Pancreas (tissue), 10 donors: ENCODE results near the gene OR51I1. TPM values are rescaled to one million over a fixed set of nuclear protein-coding genes. Genes with fewer than 3 reads are reported as not detected.

ENCODE experiments used
- ATAC-seq, 4 donors: fragments of 200-7000 bp; cut with Tn5 transposase; one replicate each; pipeline versions ENCODE4 v1.8.0 to v1.9.1; 2020; ENCODE audit warnings: mild to moderate bottlenecking in 4 of 4, moderate library complexity in 4 of 4
- DNase-seq, 6 donors: peaks; one replicate each; pipeline ENCODE4 v3.0.0-alpha.2; 2020
- FAIRE-seq: peaks from 2 replicates; lab custom pipeline; 2012; peaks lifted over from hg19 to GRCh38; lab: Jason Lieb, UNC
- H3K27ac ChIP-seq, 4 donors: fragments of 200-600 bp; sonication (generic); 1 replicate in 3 of 4; 2 replicates in 1 of 4; pipeline versions ENCODE4 v1.5.0 to v1.8.0; 2020
- H3K27me3 ChIP-seq, 4 donors: fragments of 200-600 bp; one replicate each; pipeline ENCODE4 v1.8.0; 2021
- H3K36me3 ChIP-seq, 3 donors: fragments of 200-600 bp; sonication (generic) in 1 of 3; one replicate each; pipeline versions ENCODE4 v1.5.0 to v1.8.0; 2020 to 2021
- H3K4me1 ChIP-seq, 3 donors: fragments of 200-600 bp; one replicate each; pipeline ENCODE4 v1.8.0; 2021
- H3K4me3 ChIP-seq, 4 donors: fragments of 200-600 bp; sonication (generic) in 2 of 4; one replicate each; pipeline versions ENCODE4 v1.5.0 to v1.8.0; 2020 to 2021
- H3K9me3 ChIP-seq, 4 donors: fragments of 200-600 bp; one replicate each; pipeline ENCODE4 v1.8.0; 2021
- whole genome bisulfite sequencing, 2 donors: extraction: QIAGEN DNeasy Blood & Tissue Kit; methylation state at CpG; one replicate each; pipeline ENCODE4 v1.1.7; 2013; 5-methylcytosine and 5-hydroxymethylcytosine counted together
- intact Hi-C, 3 donors: fragments of 100-400 bp; cut with DNase I; formaldehyde crosslinking; loops; one replicate each; pipeline versions ENCODE4 v1.11.1 to v1.14.2; 2022
- polyA plus RNA-seq, 2 donors: library from polyadenylated mRNA; stranded (reverse); fragments of 200-250 nt; gene quantifications; one replicate each; pipeline ENCODE4 v1.2.3, GENCODE V29; 2013
- total RNA-seq, 6 donors: library from RNA; stranded (reverse); fragmentation: NEBNext Ultra II Directional in 4 of 6; extraction: Animal tissue kit (Norgen Biotek cat#: 25700) in 4 of 6; gene quantifications; one replicate each; pipeline versions ENCODE4 v1.2.1 to v1.2.4, GENCODE V29; 2021 to 2023
- TF ChIP-seq, protein P1 (sequence below), 4 donors: fragments of 200-600 bp; sonication (generic) in 3 of 4; IDR thresholded peaks; one replicate each; pipeline versions ENCODE4 v1.5.0 to v1.8.0; 2021; ENCODE audit warnings: antibody characterized with exemption in 4 of 4
- donor health status: healthy with polysubstance abuse.
- donor health status: DM: no; HTN: no; CAD: no; lungs with moderate emphysema.
- donor health status: DM: no; HTN: no; CAD: no.
- donor health status: control.
- donor health status: control.
- donor health status: Bipolar disorder and iron deficiency.
- donor health status: DM: yes; HTN: yes; CAD: no.
- donor health status: DM: no; HTN: no; CAD: no.
- donor health status: DM: no; HTN: no; CAD: no.
- donor health status: DM: yes; HTN: yes; CAD: no.

The OR51I1 gene
- total and polyA plus RNA-seq, 8 donors, result 0.28 TPM; not detected in 7

GRCh38 chr11:5486003-5486402 lies 44.7 kb upstream of the OR51I1 start:
- no peak overlapping the region for H3K27ac ChIP-seq
- no peak overlapping the region for H3K4me3 ChIP-seq
- no peaks in the 10 kb centered on the region for H3K27me3 ChIP-seq
- TF ChIP-seq, protein P1, sequence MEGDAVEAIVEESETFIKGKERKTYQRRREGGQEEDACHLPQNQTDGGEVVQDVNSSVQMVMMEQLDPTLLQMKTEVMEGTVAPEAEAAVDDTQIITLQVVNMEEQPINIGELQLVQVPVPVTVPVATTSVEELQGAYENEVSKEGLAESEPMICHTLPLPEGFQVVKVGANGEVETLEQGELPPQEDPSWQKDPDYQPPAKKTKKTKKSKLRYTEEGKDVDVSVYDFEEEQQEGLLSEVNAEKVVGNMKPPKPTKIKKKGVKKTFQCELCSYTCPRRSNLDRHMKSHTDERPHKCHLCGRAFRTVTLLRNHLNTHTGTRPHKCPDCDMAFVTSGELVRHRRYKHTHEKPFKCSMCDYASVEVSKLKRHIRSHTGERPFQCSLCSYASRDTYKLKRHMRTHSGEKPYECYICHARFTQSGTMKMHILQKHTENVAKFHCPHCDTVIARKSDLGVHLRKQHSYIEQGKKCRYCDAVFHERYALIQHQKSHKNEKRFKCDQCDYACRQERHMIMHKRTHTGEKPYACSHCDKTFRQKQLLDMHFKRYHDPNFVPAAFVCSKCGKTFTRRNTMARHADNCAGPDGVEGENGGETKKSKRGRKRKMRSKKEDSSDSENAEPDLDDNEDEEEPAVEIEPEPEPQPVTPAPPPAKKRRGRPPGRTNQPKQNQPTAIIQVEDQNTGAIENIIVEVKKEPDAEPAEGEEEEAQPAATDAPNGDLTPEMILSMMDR (IDR thresholded peaks at IDR 0.05), result no peak
- ATAC-seq, result no peak
- FAIRE-seq, result no peak
- H3K4me1 ChIP-seq, result no peaks in the 10 kb centered on the region
- H3K36me3 ChIP-seq, result no peaks in the 10 kb centered on the region
- DNase-seq, result no peak
- intact Hi-C loops, result no loop called here
- H3K9me3 ChIP-seq, result no peaks in the 10 kb centered on the region
- WGBS, 2 donors, result 77 to 86% methylated on average over 3 of the region's 3 CpGs

- H3K36me3 ChIP-seq, result no peaks in the 10 kb centered on the region
- FAIRE-seq, result no peak
- H3K27me3 ChIP-seq, result no peaks in the 10 kb centered on the region
- DNase-seq, result peak in 4 of 6 donors; percentile 6 to 42 (median 16)
- intact Hi-C loops, result no loop called here
- no peak overlapping the region for H3K4me3 ChIP-seq
- TF ChIP-seq, protein P1 (IDR thresholded peaks at IDR 0.05), result peak; percentile 50 to 75 (median 64)
- H3K4me1 ChIP-seq, result no peaks in the 10 kb centered on the region
- H3K27ac ChIP-seq, result no peak overlapping the region
- ATAC-seq, result peak in 3 of 4 donors; percentile 79 to 86 (median 79)
- WGBS, 2 donors, result 36 to 41% methylated on average over 2 of the region's 2 CpGs
- H3K9me3 ChIP-seq, result no peaks in the 10 kb centered on the region
These were observed 35.0 kb upstream of the OR51I1 start for GRCh38 chr11:5476186-5476819.

DNA sequence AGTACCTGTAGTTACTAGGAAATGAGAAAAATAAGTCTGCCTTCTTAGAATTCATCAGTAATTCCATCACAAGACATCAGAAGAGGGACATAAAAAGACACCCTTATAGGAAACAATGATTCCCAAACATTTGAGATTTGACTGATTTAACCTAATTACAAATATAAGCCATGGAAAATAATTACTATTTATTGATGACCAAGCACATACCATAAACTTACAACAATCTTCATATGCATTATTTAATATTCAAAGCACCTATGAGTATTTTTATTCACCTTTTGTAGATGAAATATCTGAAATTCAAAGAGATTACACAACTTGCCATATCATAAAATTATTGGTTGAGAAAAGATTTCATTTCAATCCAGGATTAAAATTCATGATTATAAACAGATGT lies 32.6 kb upstream of the OR51I1 start:
- FAIRE-seq (no peak), DNase-seq (no peak), ATAC-seq (no peak)
- TF ChIP-seq, protein P1 (IDR thresholded peaks at IDR 0.05), result no peak
- Histone ChIP-seq H3K36me3 (no peaks in the 10 kb centered on the region), H3K4me3 (no peak overlapping the region), H3K27ac (no peak overlapping the region), H3K4me1 (no peaks in the 10 kb centered on the region), H3K9me3 (no peaks in the 10 kb centered on the region), H3K27me3 (no peaks in the 10 kb centered on the region)
- intact Hi-C loops, result loop anchor here in 1 of 3 donors (5.0 kb wide), 1 partner anchor 333 kb away; the partner anchor contains the start of gene OR52N2

- TF ChIP-seq, protein P1 (IDR thresholded peaks at IDR 0.05), result no peak
- DNase-seq (no peak), FAIRE-seq (no peak), ATAC-seq (no peak)
- no peaks in the 10 kb centered on the region for H3K9me3 ChIP-seq
- intact Hi-C loops, result no loop called here
- 23 to 30% methylated on average over 2 of the region's 2 CpGs for WGBS, 2 donors
- H3K27me3 ChIP-seq, result no peaks in the 10 kb centered on the region
- no peaks in the 10 kb centered on the region for H3K4me1 ChIP-seq
- H3K27ac ChIP-seq, result no peak overlapping the region
- H3K4me3 ChIP-seq, result no peak overlapping the region
- H3K36me3 ChIP-seq, result no peaks in the 10 kb centered on the region
These were observed 26.2 kb upstream of the OR51I1 start for GRCh38 chr11:5467527-5467926.

- DNase-seq (peak in 1 of 6 donors; percentile 37), ATAC-seq (no peak), FAIRE-seq (no peak)
- intact Hi-C loops, result no loop called here
- Histone ChIP-seq H3K27me3 (no peaks in the 10 kb centered on the region), H3K9me3 (no peaks in the 10 kb centered on the region), H3K27ac (no peak overlapping the region), H3K36me3 (no peaks in the 10 kb centered on the region), H3K4me3 (no peak overlapping the region), H3K4me1 (no peaks in the 10 kb centered on the region)
- TF ChIP-seq, protein P1 (IDR thresholded peaks at IDR 0.05), result no peak
- 84 to 85% methylated on average over 14 of the region's 14 CpGs for WGBS, 2 donors
These were observed 19.8 kb upstream of the OR51I1 start for GRCh38 chr11:5460983-5461621.
